Left colon (tissue), 2 donors: ENCODE data around the gene FRAS1. TPM values are rescaled to one million over a fixed set of nuclear protein-coding genes. Genes with fewer than 3 reads are reported as not detected.
"Not testable (repeated sequence)": the region's sequence is repeated elsewhere in the genome, so short reads cannot be mapped to it uniquely, and the experiment has no call there.

ENCODE experiments used
- ATAC-seq: fragments of 200-7000 bp; cut with Tn5 transposase; one replicate; pipeline ENCODE4 v1.9.1; 2020; ENCODE audit warnings: mild to moderate bottlenecking, moderate library complexity
- DNase-seq, 2 donors: peaks; one replicate each; pipeline ENCODE4 v3.0.0-alpha.2; 2020
- intact Hi-C, 2 donors: fragments of 100-400 bp; cut with DNase I in 1 of 2; cut with micrococcal nuclease in 1 of 2; formaldehyde crosslinking; loops; one replicate each; pipeline versions ENCODE4 v1.11.2 to v1.14.0; 2022; cut with DNase I, micrococcal nuclease
- total RNA-seq, 2 donors: library from RNA; stranded (reverse); fragmentation: NEBNext Ultra II Directional; extraction: Animal tissue kit (Norgen Biotek cat#: 25700); gene quantifications; one replicate each; pipeline ENCODE4 v1.2.1, GENCODE V29; 2021
- donor health status: DM: no; HTN: no; CAD: no.
- donor health status: DM: yes; HTN: yes; CAD: no.

FRAS1 gene
- total RNA-seq, 2 donors from 2014 or later = 1.3 to 1.8 TPM

DNA sequence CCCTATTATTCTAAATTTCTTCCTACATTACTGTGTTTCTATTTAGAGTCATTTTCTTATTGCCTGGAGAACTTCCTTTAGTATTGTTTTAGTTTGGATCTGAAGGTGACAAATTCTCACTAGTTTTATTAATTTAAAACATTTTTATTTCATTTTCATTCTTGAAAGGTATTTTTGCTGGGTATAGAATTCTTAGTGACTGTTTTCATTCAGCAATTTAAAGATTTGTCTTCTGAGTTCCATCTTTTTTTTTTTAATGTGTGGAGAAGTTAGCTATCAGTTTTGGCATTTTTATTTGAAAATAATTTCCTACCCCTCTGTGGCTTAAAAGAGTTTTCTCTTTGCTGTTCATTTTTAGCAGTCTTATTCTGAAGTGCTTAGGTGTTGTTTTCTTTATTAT, 169.2 kb downstream of the FRAS1 start:
- DNase-seq (no peak), ATAC-seq (no peak)
- intact Hi-C loops = no loop called here

DNA sequence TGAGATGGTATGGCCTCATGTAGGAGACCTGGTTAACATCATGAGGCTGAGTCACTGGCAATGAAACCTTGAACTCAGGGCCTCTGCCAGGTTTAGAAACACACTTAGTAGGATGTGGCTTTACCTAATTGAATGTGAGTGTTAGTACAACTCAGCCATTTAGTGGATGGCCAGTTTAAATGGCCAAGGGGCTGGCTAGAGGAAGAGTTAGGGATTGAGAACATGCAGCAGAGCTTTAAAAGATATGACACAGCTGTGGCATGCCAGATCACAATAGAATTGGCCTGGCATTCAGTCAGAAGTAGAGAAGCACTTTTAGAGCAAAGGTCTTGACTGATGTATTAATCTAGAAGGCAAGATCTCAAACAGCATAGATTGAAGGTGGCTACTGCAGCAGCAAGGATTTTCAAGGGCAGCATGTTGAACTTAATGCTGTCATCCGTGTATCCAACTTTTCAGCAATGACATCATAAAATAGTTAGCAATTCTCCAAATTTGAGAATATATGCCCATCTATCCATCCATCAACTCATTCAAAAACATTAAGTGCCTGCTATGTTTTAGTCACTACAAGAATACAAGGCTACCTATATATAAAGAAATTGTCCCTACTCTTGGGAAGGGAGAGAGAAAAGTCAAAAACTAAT, 170.4 kb downstream of the FRAS1 start:
- no peak for ATAC-seq
- no peak for DNase-seq
- intact Hi-C loops = no loop called here

DNA sequence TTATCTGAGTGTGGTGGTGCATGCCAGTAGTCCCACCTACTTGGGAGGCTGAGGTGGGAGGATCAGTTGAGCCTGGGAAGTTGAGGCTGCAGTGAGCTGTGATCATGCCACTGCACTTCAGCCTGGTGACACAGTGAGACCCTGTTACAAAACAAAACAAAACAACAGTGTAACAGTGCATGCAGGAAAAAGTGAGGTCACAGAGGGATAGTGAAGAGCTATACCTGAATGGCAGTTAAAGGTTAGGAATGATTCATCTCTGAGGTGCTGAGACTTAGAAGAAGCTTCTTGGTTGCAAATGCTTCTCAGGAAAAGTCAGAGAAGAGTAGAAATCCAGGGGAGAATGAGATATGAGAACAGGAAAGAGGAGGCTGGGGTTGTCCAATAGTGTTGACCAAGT, 178.7 kb downstream of the FRAS1 start:
- ATAC-seq (no peak), DNase-seq (no peak)
- intact Hi-C loops = no loop called here

DNA sequence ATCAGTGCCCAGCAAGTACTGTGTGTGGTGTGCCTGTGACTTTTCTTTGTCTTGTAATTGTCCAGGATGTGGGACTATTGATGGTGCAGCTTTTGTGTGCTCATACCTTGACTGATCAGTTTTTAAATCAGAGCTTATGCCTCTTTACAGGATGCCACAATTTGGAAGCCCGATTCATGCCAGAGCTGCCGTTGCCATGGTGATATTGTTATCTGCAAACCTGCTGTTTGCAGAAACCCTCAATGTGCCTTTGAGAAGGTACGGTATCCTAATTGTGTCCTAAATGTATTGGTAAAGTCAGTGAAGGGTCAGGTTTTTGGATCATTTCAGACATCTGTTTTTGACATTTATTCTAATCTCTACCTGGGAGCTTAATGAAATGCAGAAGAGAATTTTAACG, 180.2 kb downstream of the FRAS1 start:
- intact Hi-C loops = no loop called here
- DNase-seq (no peak), ATAC-seq (no peak)

DNA sequence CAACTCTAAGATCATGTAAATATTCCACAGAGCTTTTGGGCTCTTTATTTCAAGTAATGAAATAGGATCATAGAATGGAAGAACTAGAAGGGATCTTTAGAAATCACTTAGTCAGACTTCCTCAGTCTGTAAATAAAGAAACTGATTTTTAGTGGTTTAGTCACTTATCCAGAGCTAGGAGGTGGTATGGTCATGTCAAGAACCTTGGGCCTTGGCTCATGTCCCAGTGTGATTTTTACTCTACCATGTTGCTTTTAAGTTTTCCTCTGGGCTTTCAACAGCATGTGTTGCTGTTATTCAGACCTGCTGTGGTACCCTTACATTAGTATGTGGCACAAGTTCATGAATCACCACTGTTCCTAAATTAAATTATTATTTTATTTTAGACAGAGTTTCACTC, 184.9 kb downstream of the FRAS1 start:
- ATAC-seq (no peak), DNase-seq (no peak)
- intact Hi-C loops = no loop called here

DNA sequence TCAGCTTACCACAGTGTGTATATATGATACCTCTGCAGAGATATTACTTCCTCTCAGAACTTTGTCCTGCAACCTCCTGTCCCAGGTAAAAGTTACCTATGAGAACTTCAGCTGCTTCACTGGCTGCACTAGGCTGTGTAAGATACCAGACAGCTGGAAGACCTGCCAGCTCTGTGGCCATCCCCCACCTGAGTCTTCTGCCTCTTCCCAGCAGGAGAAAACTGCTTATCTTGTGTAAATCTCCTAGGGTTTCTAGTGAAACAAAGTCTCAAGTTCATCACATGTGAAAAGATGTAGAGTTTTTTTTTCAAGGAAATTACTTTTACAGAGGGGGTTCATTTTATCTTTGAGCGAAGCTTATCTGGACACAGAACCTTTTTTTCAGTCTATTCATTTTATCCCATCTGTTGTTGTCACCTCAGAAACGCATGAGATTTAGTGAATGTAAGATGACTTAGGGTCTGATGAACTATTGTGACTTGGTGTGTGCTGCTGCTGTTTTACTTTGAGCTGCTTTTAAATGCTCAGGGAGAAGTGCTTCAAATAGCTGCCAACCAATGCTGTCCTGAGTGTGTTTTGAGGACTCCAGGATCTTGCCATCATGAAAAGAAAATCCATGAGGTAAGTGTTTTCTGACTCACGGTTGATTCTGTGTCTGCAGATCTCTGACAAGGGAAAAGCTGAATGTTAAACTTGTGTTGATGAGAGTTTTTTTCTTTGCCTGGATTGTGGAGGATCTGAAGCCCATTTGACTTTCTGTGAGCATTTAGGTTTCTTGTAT, 187.8 kb downstream of the FRAS1 start:
- intact Hi-C loops = no loop called here
- DNase-seq (no peak), ATAC-seq (no peak)

DNA sequence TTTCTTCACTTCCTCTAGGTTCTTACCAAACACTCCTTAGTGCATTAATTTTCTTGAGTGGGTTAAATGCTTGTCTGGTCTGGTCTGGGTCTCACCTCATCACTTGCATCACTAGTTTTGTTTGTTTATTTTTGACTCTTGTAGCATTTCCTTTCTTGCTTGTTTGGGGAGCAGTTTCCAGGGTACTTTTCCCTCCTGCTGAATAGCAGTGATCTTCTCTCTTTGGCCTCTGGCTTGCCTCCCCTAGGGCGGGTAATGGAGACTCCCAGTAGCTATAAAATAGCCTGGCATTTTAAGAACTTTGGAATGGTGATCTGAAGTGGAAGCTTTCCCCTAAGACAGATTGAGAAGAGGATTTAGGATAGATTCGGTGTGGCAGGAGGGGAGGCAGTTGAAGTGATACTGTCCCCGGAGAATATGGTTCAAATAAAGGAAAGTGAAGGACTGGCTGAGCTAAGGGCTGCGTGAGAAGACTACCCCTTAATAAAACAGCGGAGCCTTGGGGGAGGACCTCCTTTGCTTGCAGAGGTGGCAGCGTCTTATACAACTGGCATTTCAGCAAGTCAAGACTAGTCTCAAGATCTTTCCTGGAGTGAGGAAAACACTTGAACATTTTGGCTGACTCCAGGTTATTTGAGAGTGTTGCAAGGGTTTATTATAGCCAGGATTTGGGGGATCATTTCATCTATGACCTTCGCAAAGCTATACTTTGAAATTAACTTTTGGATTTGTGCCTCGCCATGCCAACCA, 190.6 kb downstream of the FRAS1 start:
- ATAC-seq (no peak), DNase-seq (no peak)
- intact Hi-C loops = no loop called here

DNA sequence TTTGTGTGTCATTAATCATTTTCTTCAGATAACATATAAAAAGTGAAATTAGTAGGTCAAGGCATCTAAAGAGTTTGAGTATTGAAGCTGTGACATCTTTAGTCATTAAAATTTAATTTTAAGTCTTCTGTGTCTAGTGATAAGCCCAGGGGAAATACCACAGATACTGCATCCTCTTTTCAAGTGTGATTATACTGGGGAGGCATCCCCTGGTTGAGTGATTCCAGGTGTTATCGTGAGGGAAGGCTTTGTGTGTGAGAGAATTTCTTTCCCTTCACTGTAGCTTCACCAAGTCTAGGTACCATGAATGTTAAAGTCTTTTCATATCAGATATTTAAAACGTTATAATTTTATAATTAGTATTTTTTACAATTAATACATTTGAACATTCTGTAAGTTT, 193.4 kb downstream of the FRAS1 start:
- DNase-seq (no peak), ATAC-seq (no peak)
- intact Hi-C loops = no loop called here

DNA sequence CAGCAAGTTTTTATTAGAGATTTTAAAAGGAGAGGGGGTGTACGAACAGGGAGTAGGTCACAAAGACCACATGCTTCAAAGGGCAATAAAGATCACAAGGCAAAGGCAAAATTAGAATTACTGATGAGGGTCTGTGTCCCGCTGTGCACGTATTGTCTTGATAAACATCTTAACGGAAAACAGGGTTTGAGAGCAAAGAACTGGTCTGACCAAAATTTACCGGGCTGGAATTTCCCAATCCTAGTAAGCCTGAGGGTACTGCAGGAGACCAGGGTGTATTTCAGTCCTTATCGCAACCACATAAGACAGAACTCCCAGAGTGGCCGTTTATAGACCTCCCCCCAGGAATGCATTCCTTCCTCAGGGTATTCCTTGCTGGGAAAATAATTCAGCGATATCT, 195.7 kb downstream of the FRAS1 start:
- ATAC-seq, intact Hi-C loops, DNase-seq: not testable (repeated sequence)

DNA sequence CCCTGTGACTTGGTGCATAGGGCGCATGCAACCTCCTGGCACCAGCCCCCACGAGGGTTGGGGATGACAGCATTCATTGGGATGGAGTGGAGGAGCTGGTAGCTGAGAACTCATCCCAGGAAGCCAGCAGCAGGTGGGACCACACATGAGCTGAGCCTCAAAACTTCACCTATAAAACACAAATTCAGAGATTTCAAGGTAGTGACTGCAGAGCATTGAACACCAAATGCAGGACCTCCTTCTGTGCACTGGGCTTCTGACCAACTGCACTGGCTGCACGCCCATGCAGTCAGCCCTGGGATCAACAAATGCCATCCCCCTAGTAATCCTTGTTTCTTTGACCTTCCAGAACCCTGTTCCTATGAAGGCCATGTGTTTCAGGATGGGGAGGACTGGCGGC, 197.8 kb downstream of the FRAS1 start:
- intact Hi-C loops = no loop called here
- ATAC-seq = no peak
- DNase-seq = no peak

DNA sequence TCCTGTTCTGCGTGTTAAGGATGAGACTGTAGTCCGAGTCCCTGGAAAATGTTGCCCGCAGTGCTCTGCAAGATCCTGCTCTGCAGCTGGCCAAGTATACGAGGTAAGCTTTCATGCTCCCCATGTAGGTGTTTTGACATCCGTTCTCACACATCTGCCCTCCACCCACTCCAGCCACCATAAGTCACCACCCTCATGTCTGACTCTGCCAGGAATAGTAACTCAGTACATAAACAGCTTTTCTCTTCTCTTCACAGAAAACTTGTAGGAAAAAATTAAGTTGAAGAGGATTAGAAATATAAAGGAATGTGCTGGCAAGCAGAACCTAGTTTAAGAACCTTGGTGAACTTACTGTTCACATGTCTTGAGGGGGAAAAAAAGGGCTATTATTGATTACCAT, 207.9 kb downstream of the FRAS1 start:
- intact Hi-C loops = no loop called here
- DNase-seq (no peak), ATAC-seq (no peak)

DNA sequence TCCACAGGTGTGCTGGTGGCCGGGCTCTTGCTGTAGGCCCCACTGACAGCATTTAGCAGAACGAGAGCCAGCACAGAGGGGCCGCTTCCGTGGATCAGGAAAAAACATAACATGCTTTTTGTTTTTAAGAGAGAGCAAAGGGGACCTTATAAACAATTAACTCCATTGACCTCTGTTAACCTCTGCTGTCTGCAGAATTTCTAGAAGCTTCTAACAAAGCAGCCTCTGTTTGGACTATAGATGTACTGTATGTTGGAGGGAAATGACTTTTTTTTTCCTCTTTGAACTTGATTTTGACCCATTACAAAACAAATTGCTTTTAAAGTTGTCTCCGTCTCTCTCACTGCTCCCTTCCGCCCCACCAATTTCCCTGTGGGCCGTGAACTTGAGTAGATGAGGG, 210.7 kb downstream of the FRAS1 start:
- intact Hi-C loops = no loop called here
- ATAC-seq = no peak
- no peak for DNase-seq

DNA sequence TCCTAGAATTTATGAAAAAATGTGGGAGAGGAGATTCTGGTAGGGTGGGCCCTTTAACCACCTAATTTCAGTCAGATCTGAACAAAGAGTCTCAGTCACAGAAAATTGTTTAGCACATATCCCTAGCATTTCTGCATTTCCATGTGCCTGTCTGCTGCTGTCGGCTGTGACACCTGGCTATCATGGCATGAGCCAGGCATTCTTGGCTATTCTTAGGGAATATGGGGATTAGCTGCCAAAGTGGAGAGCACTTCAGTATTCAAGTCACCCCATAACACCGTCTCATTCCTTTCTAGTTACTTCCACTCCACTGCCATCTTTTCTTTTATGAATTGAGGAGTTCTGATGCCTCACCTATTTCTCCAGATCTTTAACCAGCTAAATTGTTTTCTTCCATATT, 211.5 kb downstream of the FRAS1 start:
- no peak for ATAC-seq
- DNase-seq = no peak
- intact Hi-C loops = no loop called here

DNA sequence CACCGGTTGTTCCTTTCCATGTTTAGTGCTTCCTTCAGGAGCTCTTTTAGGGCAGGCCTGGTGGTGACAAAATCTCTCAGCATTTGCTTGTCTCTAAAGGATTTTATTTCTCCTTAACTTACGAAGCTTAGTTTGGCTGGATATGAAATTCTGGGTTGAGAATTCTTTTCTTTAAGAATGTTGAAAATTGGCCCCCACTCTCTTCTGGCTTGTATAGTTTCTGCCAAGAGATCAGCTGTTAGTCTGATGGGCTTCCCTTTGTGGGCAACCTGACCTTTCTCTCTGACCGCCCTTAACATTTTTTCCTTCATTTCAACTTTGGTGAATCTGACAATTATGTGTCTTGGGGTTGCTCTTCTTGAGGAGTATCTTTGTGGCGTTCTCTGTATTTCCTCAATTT, 218.3 kb downstream of the FRAS1 start:
- DNase-seq, intact Hi-C loops, ATAC-seq: not testable (repeated sequence)

DNA sequence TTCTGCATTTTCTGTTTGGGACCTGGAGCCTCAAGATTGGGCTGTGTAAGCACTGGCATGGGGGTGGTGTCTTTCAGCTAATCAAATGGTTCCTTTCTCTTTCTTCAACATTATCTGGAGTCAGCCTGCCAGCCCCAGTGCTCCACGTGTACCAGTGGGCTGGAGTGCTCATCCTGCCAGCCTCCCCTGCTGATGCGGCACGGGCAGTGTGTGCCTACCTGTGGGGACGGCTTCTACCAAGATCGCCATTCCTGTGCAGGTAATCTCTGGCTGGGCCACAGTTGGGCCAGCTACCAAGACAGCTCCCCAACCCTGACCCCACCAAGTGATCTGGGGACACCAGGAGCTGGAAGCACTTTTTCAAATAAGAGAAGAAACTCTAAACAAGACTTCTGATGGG, 229.2 kb downstream of the FRAS1 start:
- DNase-seq (no peak), ATAC-seq (no peak)
- intact Hi-C loops = no loop called here

DNA sequence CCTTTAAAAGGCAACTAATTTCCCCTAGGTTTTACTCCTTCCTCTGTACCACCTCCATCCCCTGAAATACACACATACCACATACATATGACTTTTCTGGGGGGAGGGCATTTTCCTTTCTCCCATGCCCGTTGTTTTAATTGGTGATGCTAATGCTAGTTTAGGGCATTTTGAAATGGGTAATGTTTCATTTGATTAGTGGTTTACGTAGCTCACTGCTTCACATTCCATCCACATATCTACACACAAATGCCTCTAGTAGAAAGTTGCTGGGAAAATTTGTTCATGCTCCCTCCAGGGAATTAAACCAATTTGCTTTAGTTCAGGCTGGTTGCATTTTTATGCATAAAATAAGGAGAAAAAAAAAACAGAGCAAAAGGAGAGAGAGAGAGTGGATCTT, 231.2 kb downstream of the FRAS1 start:
- ATAC-seq (no peak), DNase-seq (no peak)
- intact Hi-C loops = no loop called here

DNA sequence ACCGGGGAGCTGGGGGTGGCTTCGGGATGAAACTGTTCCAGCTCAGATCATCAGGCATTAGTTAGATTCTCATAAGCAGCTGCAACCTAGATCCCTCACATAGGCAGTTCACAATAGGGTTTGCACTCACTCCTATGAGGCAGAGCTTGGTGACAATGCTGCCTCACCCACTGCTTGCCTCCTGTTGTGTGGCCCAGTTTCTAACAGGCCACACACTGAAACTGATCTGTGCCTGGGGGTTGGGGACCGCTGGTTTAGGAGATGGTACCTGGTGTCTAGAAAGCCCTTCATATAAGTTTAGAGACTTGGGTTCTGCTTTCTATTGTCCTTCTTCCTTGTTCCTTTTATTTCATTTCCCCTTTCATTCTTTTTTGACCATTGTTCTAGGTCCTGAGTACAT, 234.2 kb downstream of the FRAS1 start:
- ATAC-seq (no peak), DNase-seq (no peak)
- intact Hi-C loops = no loop called here

DNA sequence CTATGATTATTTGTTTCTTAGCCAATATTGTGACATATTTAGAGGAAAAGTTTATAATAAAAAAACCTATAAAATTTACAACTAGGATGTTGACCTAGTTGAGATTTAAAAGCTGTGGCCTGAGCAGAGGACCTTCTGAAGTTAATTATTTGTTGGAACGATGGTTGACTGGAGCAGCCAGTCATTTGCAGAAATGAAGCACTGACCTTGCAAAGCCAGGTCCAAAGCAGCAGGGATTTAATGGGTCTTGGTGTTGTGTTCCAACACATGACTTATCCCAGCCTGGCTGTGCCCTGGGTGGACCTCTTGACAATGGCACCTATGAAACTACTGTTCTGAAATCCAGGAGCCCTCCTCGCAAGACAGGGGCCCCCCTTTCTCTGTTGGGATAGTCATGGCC, 235.2 kb downstream of the FRAS1 start:
- ATAC-seq (no peak), DNase-seq (no peak)
- intact Hi-C loops = no loop called here

DNA sequence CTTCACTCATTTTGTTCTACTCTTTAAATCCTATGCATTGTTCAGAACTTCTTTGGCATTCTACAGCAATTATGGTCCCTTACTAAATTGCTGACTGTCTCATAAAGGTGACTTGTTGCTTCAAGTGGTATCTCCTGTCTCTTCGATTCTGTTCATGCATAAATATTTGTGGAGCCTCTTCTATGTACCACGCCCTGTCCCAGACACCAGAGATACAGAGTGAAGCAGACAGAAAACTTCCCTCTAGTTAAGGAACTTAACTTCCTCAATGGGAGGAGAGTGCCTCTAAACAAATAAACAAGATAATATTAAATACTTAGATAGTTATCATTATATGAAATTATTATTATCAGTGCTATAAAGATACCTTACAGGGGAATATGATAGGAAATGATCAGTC, 235.7 kb downstream of the FRAS1 start:
- DNase-seq (no peak), ATAC-seq (no peak)
- intact Hi-C loops = no loop called here

DNA sequence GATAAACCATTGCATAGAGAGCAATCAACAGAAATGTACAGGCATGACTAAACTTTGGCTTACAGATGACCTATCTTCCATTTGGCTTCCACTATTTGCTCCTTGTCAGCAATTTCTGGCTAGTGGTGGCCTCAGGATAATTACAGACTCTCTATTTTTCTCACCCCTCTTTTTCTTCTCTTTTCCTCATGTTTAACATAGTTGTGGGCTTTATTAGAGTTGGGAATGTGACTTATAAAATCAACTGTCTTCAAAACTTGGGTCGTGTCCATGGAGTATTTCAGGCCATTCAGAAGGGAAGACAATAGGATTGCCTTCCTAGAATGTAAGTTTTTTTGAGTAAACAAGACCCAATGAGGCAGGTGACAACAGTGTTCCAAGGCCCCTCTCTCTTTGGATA, 236.2 kb downstream of the FRAS1 start:
- DNase-seq (no peak), ATAC-seq (no peak)
- intact Hi-C loops = no loop called here
